Epithelial cell of esophagus (primary cell): ENCODE data around the gene DNAJC6.

Experiments
- DNase-seq: peaks from one replicate; pipeline ENCODE4 v3.0.0; 2010; ENCODE audit warnings: low read depth
- H3K4me3 ChIP-seq: 2 replicates; pipeline ENCODE4 v1.5.1; 2011; ENCODE audit warnings: mild to moderate bottlenecking, low read length, control low read depth
- CTCF ChIP-seq: IDR thresholded peaks from 2 replicates; pipeline ENCODE4 v1.5.1; 2011; ENCODE audit warnings: low read depth, mild to moderate bottlenecking, low read length, control low read depth, inconsistent platforms; ENCODE audit not compliant: insufficient read depth; ENCODE audit errors: missing control alignments

The DNAJC6 gene

GRCh38 chr1:65309304-65310077 is at the start of gene DNAJC6:
Gene DNAJC6 (plus strand): TSS chr1:65309543. CDS start chr1:65309746, 203 bp downstream.
- DNase-seq: peak; percentile 75
- H3K4me3 ChIP-seq: peak within 1 kb of the TSS; percentile 46
- no peak for TF ChIP-seq CTCF

- no peak for DNase-seq
- TF ChIP-seq CTCF: no peak
- no peak overlapping the region for H3K4me3 ChIP-seq
Measured at GRCh38 chr1:65259816-65260215, 49.5 kb upstream of the DNAJC6 start.

- no peak overlapping the region for H3K4me3 ChIP-seq
Measured at GRCh38 chr1:65260851-65261473, 48.4 kb upstream of the DNAJC6 start.

GRCh38 chr1:65263286-65263685 is 46.1 kb upstream of the DNAJC6 start:
- no peak overlapping the region for H3K4me3 ChIP-seq
- DNase-seq: no peak
- TF ChIP-seq CTCF: no peak

More at GRCh38 chr1:65260851-65261473, 48.4 kb upstream of the DNAJC6 start:
- TF ChIP-seq CTCF: no peak
- DNase-seq: peak; percentile 85

GRCh38 chr1:65264197-65264929 is 45.0 kb upstream of the DNAJC6 start:
- no peak for TF ChIP-seq CTCF
- peak; percentile 74 for DNase-seq
- peak overlapping the region; percentile 31 for H3K4me3 ChIP-seq

- DNase-seq: no peak
- TF ChIP-seq CTCF: no peak
Measured at GRCh38 chr1:65265296-65265650, 44.1 kb upstream of the DNAJC6 start.

More at GRCh38 chr1:65265296-65265650, 44.1 kb upstream of the DNAJC6 start:
- peak overlapping the region; percentile 45 for H3K4me3 ChIP-seq
